ENCODE data around the gene GUCY2F. TPM values are rescaled to one million over a fixed set of nuclear protein-coding genes. Genes with fewer than 3 reads are reported as not detected.

The GUCY2F gene
- total and polyA plus RNA-seq, 7 experiments from 2014 or later = not detected

- no peaks in the 10 kb centered on the region for H3K36me3 ChIP-seq (ENCODE audit: control insufficient read depth in 2 of 3, insufficient read depth in 3 of 3, low read length in 3 of 3)
- Mint-ChIP-seq H3K36me3 (no peaks in the 10 kb centered on the region), H3K27me3 (no peaks in the 10 kb centered on the region), H3K9me3 (peaks cover 0 to 13% (median 0%) of the 10 kb centered on the region in 11 donors), H3K4me1 (no peaks in the 10 kb centered on the region), H3K4me3 (no peak overlapping the region), H3K27ac (no peak overlapping the region)
- no peak for ATAC-seq
- no peak for DNase-seq
- H3K4me3 ChIP-seq (ENCODE audit: low read length) = no peak overlapping the region
- POLR2A ChIA-PET = no interaction called here
- CTCF ChIA-PET = interaction anchor here (1.1 kb wide), 1 partner anchor 32 kb away, joined by 3 read pairs; no protein-coding TSS in a partner anchor
- intact Hi-C loops (cut with micrococcal nuclease) = no loop called here
- no peaks in the 10 kb centered on the region for H3K9me3 ChIP-seq (ENCODE audit: control insufficient read depth in 2 of 3, low read length in 3 of 3)
- no peaks in the 10 kb centered on the region for H3K4me1 ChIP-seq (ENCODE audit: control insufficient read depth in 2 of 2, insufficient read depth in 2 of 2, low read length in 2 of 2)
- no peaks in the 10 kb centered on the region for H3K27me3 ChIP-seq (ENCODE audit: control insufficient read depth in 2 of 2, insufficient read depth in 2 of 2, low read length in 2 of 2)
- no peak overlapping the region for H3K27ac ChIP-seq (ENCODE audit: low read depth, low read length)
These were observed 154.6 kb downstream of the GUCY2F start for GRCh38 chrX:109327251-109327650.

Other genes starting within 250 kb of the GUCY2F start
- gene NXT2, start 54.8 kb upstream of the GUCY2F start, total RNA-seq = 10 to 100 TPM in 1 of 5 experiments, 1 to 10 TPM in 4; 5.7 to 13.5 (median 7.7) TPM
- gene NXT2, start 54.8 kb upstream of the GUCY2F start, polyA plus RNA-seq = 10 to 100 TPM; 12.8 to 20.8 TPM
- gene KCNE5, start 143.1 kb upstream of the GUCY2F start, total RNA-seq = under 1 TPM in 3 of 5 experiments, not detected in 2; 0.21 to 0.39 (median 0.24) TPM
- not detected for gene KCNE5, start 143.1 kb upstream of the GUCY2F start, polyA plus RNA-seq